ENCODE results near the gene ZNF117.

The ZNF117 gene

DNA sequence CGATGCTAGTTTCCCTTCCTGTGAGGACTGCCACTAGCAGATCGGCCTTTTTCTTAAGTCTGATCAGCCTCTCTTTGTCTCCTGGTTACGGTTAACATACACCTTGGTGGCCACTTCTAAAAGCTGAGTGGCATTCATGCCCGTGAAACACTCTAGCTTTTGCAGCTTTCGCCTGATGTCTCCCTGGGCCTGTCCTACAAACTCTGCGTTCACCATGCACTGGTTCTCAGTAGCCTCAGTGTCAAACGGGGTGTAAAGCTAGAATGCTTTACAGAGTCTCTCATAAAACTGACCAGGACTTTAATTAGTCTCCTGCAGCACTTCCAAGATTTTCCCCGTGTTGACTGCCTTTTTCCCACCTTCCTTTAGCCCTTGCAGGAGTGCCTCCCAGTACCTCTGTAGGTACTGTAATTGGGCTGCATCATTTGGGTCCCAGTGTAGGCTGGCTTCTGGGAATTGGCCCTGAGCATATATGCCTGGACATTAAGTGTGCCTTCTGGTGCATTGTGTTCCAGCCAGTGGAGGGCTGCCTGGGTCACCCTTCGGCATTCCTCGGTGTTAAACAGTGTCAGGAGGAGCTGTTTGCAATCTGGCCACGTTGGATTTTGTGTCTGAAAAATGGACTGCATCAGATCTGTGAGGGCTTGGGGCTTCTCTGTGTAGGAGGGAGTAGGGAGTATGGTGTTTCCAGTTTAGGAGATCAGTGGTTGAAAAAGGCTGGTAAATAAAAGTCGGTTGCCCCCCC lies 6.5 kb upstream of the ZNF117 start:
- no peak overlapping the region for H3K4me3 ChIP-seq (replicated peaks; ENCODE audit: insufficient read depth, low read length)
- no peaks in the 10 kb centered on the region for H3K27me3 ChIP-seq (ENCODE audit: insufficient read depth, poor library complexity, severe bottlenecking)
- TF ChIP-seq, protein P1, sequence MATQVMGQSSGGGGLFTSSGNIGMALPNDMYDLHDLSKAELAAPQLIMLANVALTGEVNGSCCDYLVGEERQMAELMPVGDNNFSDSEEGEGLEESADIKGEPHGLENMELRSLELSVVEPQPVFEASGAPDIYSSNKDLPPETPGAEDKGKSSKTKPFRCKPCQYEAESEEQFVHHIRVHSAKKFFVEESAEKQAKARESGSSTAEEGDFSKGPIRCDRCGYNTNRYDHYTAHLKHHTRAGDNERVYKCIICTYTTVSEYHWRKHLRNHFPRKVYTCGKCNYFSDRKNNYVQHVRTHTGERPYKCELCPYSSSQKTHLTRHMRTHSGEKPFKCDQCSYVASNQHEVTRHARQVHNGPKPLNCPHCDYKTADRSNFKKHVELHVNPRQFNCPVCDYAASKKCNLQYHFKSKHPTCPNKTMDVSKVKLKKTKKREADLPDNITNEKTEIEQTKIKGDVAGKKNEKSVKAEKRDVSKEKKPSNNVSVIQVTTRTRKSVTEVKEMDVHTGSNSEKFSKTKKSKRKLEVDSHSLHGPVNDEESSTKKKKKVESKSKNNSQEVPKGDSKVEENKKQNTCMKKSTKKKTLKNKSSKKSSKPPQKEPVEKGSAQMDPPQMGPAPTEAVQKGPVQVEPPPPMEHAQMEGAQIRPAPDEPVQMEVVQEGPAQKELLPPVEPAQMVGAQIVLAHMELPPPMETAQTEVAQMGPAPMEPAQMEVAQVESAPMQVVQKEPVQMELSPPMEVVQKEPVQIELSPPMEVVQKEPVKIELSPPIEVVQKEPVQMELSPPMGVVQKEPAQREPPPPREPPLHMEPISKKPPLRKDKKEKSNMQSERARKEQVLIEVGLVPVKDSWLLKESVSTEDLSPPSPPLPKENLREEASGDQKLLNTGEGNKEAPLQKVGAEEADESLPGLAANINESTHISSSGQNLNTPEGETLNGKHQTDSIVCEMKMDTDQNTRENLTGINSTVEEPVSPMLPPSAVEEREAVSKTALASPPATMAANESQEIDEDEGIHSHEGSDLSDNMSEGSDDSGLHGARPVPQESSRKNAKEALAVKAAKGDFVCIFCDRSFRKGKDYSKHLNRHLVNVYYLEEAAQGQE (IDR thresholded peaks at IDR 0.05; ENCODE audit: insufficient replicate concordance, low read depth), result no peak
- no peak for TF ChIP-seq SPI1 (IDR thresholded peaks at IDR 0.05; ENCODE audit: borderline replicate concordance, low read depth)
- TF ChIP-seq POLR2AphosphoS5 (IDR thresholded peaks at IDR 0.05; ENCODE audit: low read depth), result no peak
- no peak for TF ChIP-seq GABPA (IDR thresholded peaks at IDR 0.05; ENCODE audit: low read depth)
- DNase-seq (ENCODE audit: low read depth in 1 of 2, low spot score in 1 of 2), result no peak
- H3K27ac ChIP-seq (replicated peaks), result no peak overlapping the region; the same call in 1 of the 2 replicates

- TF ChIP-seq POLR2AphosphoS5 (IDR thresholded peaks at IDR 0.05; ENCODE audit: low read depth), result no peak
- TF ChIP-seq, protein P1 (IDR thresholded peaks at IDR 0.05; ENCODE audit: insufficient replicate concordance, low read depth), result no peak
- no peak for TF ChIP-seq GABPA (IDR thresholded peaks at IDR 0.05; ENCODE audit: low read depth)
- TF ChIP-seq SPI1 (IDR thresholded peaks at IDR 0.05; ENCODE audit: borderline replicate concordance, low read depth), result no peak
- TF ChIP-seq CTCF (IDR thresholded peaks at IDR 0.05; ENCODE audit: insufficient read depth, low read length), result no peak
- Histone ChIP-seq H3K4me3 (replicated peaks; ENCODE audit: insufficient read depth, low read length) (no peak overlapping the region), H3K27me3 (ENCODE audit: insufficient read depth, poor library complexity, severe bottlenecking) (no peaks in the 10 kb centered on the region), H3K27ac (replicated peaks) (no peak overlapping the region)
- no peak for DNase-seq (ENCODE audit: low read depth in 1 of 2, low spot score in 1 of 2)
Observed at GRCh38 chr7:64996305-64996704, 5.5 kb upstream of the ZNF117 start.

- H3K27me3 ChIP-seq (ENCODE audit: insufficient read depth, poor library complexity, severe bottlenecking), result no peaks in the 10 kb centered on the region
- no peak overlapping the region for H3K27ac ChIP-seq (replicated peaks)
- DNase-seq (ENCODE audit: low read depth in 1 of 2, low spot score in 1 of 2), result no peak
- no peak for TF ChIP-seq CTCF (IDR thresholded peaks at IDR 0.05; ENCODE audit: insufficient read depth, low read length)
- TF ChIP-seq, protein P1 (IDR thresholded peaks at IDR 0.05; ENCODE audit: insufficient replicate concordance, low read depth), result no peak
- no peak for TF ChIP-seq SPI1 (IDR thresholded peaks at IDR 0.05; ENCODE audit: borderline replicate concordance, low read depth)
- TF ChIP-seq POLR2AphosphoS5 (IDR thresholded peaks at IDR 0.05; ENCODE audit: low read depth), result no peak
- TF ChIP-seq GABPA (IDR thresholded peaks at IDR 0.05; ENCODE audit: low read depth), result no peak
- H3K4me3 ChIP-seq (replicated peaks; ENCODE audit: insufficient read depth, low read length), result no peak overlapping the region
Observed at GRCh38 chr7:64993901-64994300, 3.1 kb upstream of the ZNF117 start.

Data from HL-60 (cell line).